Stimulated activated CD4-positive, alpha-beta T cell treated with anti-CD3 and anti-CD28 coated beads, Interleukin-15, amount 100 ng/mL, for 1 hour (primary cell): ENCODE measurements around the gene PPM1B.
"Not testable (repeated sequence)": the region's sequence is repeated elsewhere in the genome, so short reads cannot be mapped to it uniquely, and the experiment has no call there.

Experiments
- DNase-seq, 2 donors: peaks; one replicate each; pipeline ENCODE4 v3.0.0-alpha.2; 2020; ENCODE audit warnings: low read depth in 1 of 2, low spot score in 1 of 2

The PPM1B gene

GRCh38 chr2:44197816-44198215 is 29.1 kb downstream of the PPM1B start:
- no peak for DNase-seq

GRCh38 chr2:44200011-44200410 is 31.3 kb downstream of the PPM1B start:
- DNase-seq, result no peak

GRCh38 chr2:44200759-44201158 is 32.1 kb downstream of the PPM1B start:
- DNase-seq, result no peak

GRCh38 chr2:44201648-44202165 is 33.0 kb downstream of the PPM1B start:
- no peak for DNase-seq

GRCh38 chr2:44203542-44203941 is 34.9 kb downstream of the PPM1B start:
- no peak for DNase-seq

- no peak for DNase-seq
Observed at GRCh38 chr2:44205169-44205568, 36.5 kb downstream of the PPM1B start.

GRCh38 chr2:44207102-44207501 is 38.4 kb downstream of the PPM1B start:
- no peak for DNase-seq

- not testable (repeated sequence) for DNase-seq
Observed at GRCh38 chr2:44207648-44208047, 39.0 kb downstream of the PPM1B start.

GRCh38 chr2:44210362-44210761 is 41.7 kb downstream of the PPM1B start:
- DNase-seq, result no peak

- DNase-seq, result no peak
Observed at GRCh38 chr2:44211183-44211582, 42.5 kb downstream of the PPM1B start.

GRCh38 chr2:44212302-44212701 is 43.6 kb downstream of the PPM1B start:
- DNase-seq, result no peak

- no peak for DNase-seq
Observed at GRCh38 chr2:44215827-44216226, 47.2 kb downstream of the PPM1B start.

GRCh38 chr2:44218771-44219170 is 50.1 kb downstream of the PPM1B start:
- DNase-seq, result no peak

GRCh38 chr2:44226753-44227152 is 58.1 kb downstream of the PPM1B start:
- DNase-seq, result no peak

GRCh38 chr2:44230378-44230777 is 61.7 kb downstream of the PPM1B start:
- no peak for DNase-seq

- DNase-seq, result no peak
Observed at GRCh38 chr2:44233450-44234128, 64.9 kb downstream of the PPM1B start.

- DNase-seq, result no peak
Observed at GRCh38 chr2:44237221-44237620, 68.5 kb downstream of the PPM1B start.

GRCh38 chr2:44242904-44243303 is 74.2 kb downstream of the PPM1B start:
- no peak for DNase-seq

GRCh38 chr2:44244135-44244871 is 75.6 kb downstream of the PPM1B start:
- DNase-seq, result peak in 1 of 2 donors; percentile 5

GRCh38 chr2:44245083-44245861 is 76.6 kb downstream of the PPM1B start:
- no peak for DNase-seq

- DNase-seq, result no peak
Observed at GRCh38 chr2:44246436-44246835, 77.8 kb downstream of the PPM1B start.
